Effector memory CD4-positive, alpha-beta T cell (primary cell): ENCODE results near the gene TTC39A.

ENCODE experiments used
- DNase-seq, 3 donors: peaks; one replicate each; pipeline ENCODE4 v3.0.0-alpha.2; 2020
- H3K27ac ChIP-seq: 2 replicates; pipeline ENCODE4 v1.7.0; 2013; ENCODE audit warnings: mild to moderate bottlenecking, low read length, moderate library complexity; ENCODE audit not compliant: insufficient read depth, poor library complexity, severe bottlenecking
- H3K27me3 ChIP-seq: replicated peaks from 2 replicates; pipeline ENCODE4 v1.7.0; 2013; ENCODE audit warnings: mild to moderate bottlenecking, low read length; ENCODE audit not compliant: insufficient read depth, control insufficient read depth, poor library complexity, severe bottlenecking
- H3K36me3 ChIP-seq: 2 replicates; pipeline ENCODE4 v1.7.0; 2013; ENCODE audit warnings: mild to moderate bottlenecking, low read length, moderate library complexity; ENCODE audit not compliant: control insufficient read depth, insufficient read depth
- H3K4me1 ChIP-seq: 2 replicates; pipeline ENCODE4 v1.7.0; 2013; ENCODE audit warnings: low read length, mild to moderate bottlenecking; ENCODE audit not compliant: control insufficient read depth, insufficient read depth, poor library complexity, severe bottlenecking
- H3K4me3 ChIP-seq: 2 replicates; pipeline ENCODE4 v1.7.0; 2013; ENCODE audit warnings: low read length, low read depth, mild to moderate bottlenecking; ENCODE audit not compliant: insufficient read depth, poor library complexity, severe bottlenecking
- H3K9me3 ChIP-seq: 2 replicates; pipeline ENCODE4 v1.7.0; 2013; ENCODE audit warnings: mild to moderate bottlenecking, low read length, moderate library complexity; ENCODE audit not compliant: control insufficient read depth

The TTC39A gene

GRCh38 chr1:51274676-51275075, 55.7 kb downstream of the TTC39A start:
- H3K4me3 ChIP-seq, result no peak overlapping the region
- peaks cover 23% of the 10 kb centered on the region for H3K36me3 ChIP-seq
- no peaks in the 10 kb centered on the region for H3K9me3 ChIP-seq
- H3K27me3 ChIP-seq, result no peaks in the 10 kb centered on the region
- no peaks in the 10 kb centered on the region for H3K4me1 ChIP-seq
- H3K27ac ChIP-seq, result no peak overlapping the region
- DNase-seq, result no peak

GRCh38 chr1:51272916-51273315, 57.4 kb downstream of the TTC39A start:
- H3K9me3 ChIP-seq, result no peaks in the 10 kb centered on the region
- H3K4me1 ChIP-seq, result peaks cover 3% of the 10 kb centered on the region
- DNase-seq, result no peak
- peaks cover 23% of the 10 kb centered on the region for H3K36me3 ChIP-seq
- no peak overlapping the region for H3K27ac ChIP-seq
- H3K27me3 ChIP-seq, result no peaks in the 10 kb centered on the region
- no peak overlapping the region for H3K4me3 ChIP-seq

GRCh38 chr1:51270751-51271150, 59.6 kb downstream of the TTC39A start:
- H3K36me3 ChIP-seq, result peaks cover 23% of the 10 kb centered on the region
- no peak overlapping the region for H3K4me3 ChIP-seq
- DNase-seq, result no peak
- H3K27me3 ChIP-seq, result no peaks in the 10 kb centered on the region
- no peak overlapping the region for H3K27ac ChIP-seq
- no peaks in the 10 kb centered on the region for H3K9me3 ChIP-seq
- peaks cover 6% of the 10 kb centered on the region for H3K4me1 ChIP-seq

GRCh38 chr1:51268634-51269033, 61.7 kb downstream of the TTC39A start:
- no peak overlapping the region for H3K27ac ChIP-seq
- H3K36me3 ChIP-seq, result peaks cover 23% of the 10 kb centered on the region
- no peak overlapping the region for H3K4me3 ChIP-seq
- H3K27me3 ChIP-seq, result no peaks in the 10 kb centered on the region
- H3K9me3 ChIP-seq, result no peaks in the 10 kb centered on the region
- peaks cover 6% of the 10 kb centered on the region for H3K4me1 ChIP-seq
- DNase-seq, result no peak

- peaks cover 6% of the 10 kb centered on the region for H3K4me1 ChIP-seq
- H3K4me3 ChIP-seq, result no peak overlapping the region
- no peak for DNase-seq
- H3K27me3 ChIP-seq, result no peaks in the 10 kb centered on the region
- no peaks in the 10 kb centered on the region for H3K9me3 ChIP-seq
- peaks cover 18% of the 10 kb centered on the region for H3K36me3 ChIP-seq
- H3K27ac ChIP-seq, result no peak overlapping the region
These were observed 63.6 kb downstream of the TTC39A start for GRCh38 chr1:51266791-51267190.

- no peaks in the 10 kb centered on the region for H3K27me3 ChIP-seq
- H3K9me3 ChIP-seq, result no peaks in the 10 kb centered on the region
- DNase-seq, result no peak
- peaks cover 12% of the 10 kb centered on the region for H3K36me3 ChIP-seq
- H3K4me1 ChIP-seq, result peaks cover 6% of the 10 kb centered on the region
- no peak overlapping the region for H3K27ac ChIP-seq
- no peak overlapping the region for H3K4me3 ChIP-seq
These were observed 64.2 kb downstream of the TTC39A start for GRCh38 chr1:51266181-51266580.

GRCh38 chr1:51265618-51266017, 64.7 kb downstream of the TTC39A start:
- DNase-seq, result no peak

GRCh38 chr1:51264451-51264850, 65.9 kb downstream of the TTC39A start:
- Histone ChIP-seq H3K4me1 (peaks cover 6% of the 10 kb centered on the region), H3K27ac (no peak overlapping the region), H3K27me3 (no peaks in the 10 kb centered on the region), H3K4me3 (no peak overlapping the region), H3K36me3 (no peaks in the 10 kb centered on the region), H3K9me3 (no peaks in the 10 kb centered on the region)
- DNase-seq, result no peak

More at GRCh38 chr1:51265618-51266017, 64.7 kb downstream of the TTC39A start:
- Histone ChIP-seq H3K27me3 (no peaks in the 10 kb centered on the region), H3K9me3 (no peaks in the 10 kb centered on the region), H3K4me1 (peaks cover 6% of the 10 kb centered on the region), H3K4me3 (no peak overlapping the region), H3K27ac (no peak overlapping the region), H3K36me3 (peaks cover 6% of the 10 kb centered on the region)

GRCh38 chr1:51263147-51263877, 67.0 kb downstream of the TTC39A start:
- Histone ChIP-seq H3K9me3 (no peaks in the 10 kb centered on the region), H3K27me3 (no peaks in the 10 kb centered on the region), H3K36me3 (no peaks in the 10 kb centered on the region), H3K27ac (no peak overlapping the region), H3K4me3 (no peak overlapping the region), H3K4me1 (peaks cover 6% of the 10 kb centered on the region)
- no peak for DNase-seq

- no peaks in the 10 kb centered on the region for H3K9me3 ChIP-seq
- H3K4me3 ChIP-seq, result no peak overlapping the region
- H3K36me3 ChIP-seq, result no peaks in the 10 kb centered on the region
- no peak for DNase-seq
- H3K27me3 ChIP-seq, result no peaks in the 10 kb centered on the region
- no peak overlapping the region for H3K27ac ChIP-seq
- H3K4me1 ChIP-seq, result no peaks in the 10 kb centered on the region
These were observed 75.0 kb downstream of the TTC39A start for GRCh38 chr1:51255331-51255730.
